Measurements from ENCODE around the gene HES5.

DNA sequence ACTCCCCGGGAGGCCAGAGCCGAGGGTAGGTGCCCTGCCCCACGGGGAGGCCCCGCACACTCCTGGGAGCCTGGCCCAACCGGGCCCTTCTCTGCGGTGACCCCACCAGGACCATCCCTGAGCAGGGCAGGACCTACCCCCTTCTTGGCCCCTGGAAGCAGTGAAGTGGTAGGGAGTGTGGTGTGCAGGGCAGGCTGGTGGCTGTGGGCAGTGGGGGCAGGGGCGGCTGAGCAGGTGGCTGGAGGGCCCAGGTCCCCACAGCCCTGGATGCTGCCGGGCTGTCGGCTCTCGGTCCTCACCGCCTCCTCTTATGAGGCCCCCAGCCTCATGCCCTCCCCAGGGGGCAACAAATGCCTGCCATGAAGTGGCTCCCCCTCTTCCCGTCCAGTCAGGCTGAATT lies 34.5 kb downstream of the HES5 start:
- TF ChIP-seq, protein P1, sequence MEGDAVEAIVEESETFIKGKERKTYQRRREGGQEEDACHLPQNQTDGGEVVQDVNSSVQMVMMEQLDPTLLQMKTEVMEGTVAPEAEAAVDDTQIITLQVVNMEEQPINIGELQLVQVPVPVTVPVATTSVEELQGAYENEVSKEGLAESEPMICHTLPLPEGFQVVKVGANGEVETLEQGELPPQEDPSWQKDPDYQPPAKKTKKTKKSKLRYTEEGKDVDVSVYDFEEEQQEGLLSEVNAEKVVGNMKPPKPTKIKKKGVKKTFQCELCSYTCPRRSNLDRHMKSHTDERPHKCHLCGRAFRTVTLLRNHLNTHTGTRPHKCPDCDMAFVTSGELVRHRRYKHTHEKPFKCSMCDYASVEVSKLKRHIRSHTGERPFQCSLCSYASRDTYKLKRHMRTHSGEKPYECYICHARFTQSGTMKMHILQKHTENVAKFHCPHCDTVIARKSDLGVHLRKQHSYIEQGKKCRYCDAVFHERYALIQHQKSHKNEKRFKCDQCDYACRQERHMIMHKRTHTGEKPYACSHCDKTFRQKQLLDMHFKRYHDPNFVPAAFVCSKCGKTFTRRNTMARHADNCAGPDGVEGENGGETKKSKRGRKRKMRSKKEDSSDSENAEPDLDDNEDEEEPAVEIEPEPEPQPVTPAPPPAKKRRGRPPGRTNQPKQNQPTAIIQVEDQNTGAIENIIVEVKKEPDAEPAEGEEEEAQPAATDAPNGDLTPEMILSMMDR (IDR thresholded peaks at IDR 0.05): no peak
- TF ChIP-seq POLR2A (IDR thresholded peaks at IDR 0.05; ENCODE audit: low read depth): no peak
- no peak for TF ChIP-seq EP300 (IDR thresholded peaks at IDR 0.05)
- TF ChIP-seq POLR2AphosphoS5 (IDR thresholded peaks at IDR 0.05): no peak
